NCI-H128 (cell line): ENCODE results near the gene COG2.

Experiments
- DNase-seq: peaks from one replicate; lab custom pipeline; 2025; ENCODE audit not compliant: unreplicated experiment; lab: John Stamatoyannopoulos, UW

The COG2 gene

DNA sequence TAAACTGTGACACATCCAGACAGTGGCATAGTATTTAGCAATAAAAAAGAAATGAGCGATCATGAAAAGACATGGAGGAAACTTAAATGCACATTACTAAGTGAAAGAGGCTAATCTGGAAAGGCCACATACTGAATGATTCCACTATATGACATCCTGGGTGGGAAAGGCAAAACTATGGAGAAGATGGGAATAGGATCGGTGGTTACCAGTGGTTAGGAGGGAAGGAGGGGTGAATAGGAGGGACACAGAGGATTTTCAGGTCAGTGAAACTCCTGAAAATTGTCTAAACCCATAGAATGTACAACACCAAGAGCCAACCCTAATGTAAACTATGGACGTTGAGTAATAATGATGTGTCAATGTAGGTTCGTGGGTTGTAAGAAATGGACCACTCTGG, 57.9 kb downstream of the COG2 start:
- DNase-seq = no peak

- no peak for DNase-seq
These were observed 59.2 kb downstream of the COG2 start for GRCh38 chr1:230701434-230701833.

- no peak for DNase-seq
These were observed 59.9 kb downstream of the COG2 start for GRCh38 chr1:230701895-230702768.

DNA sequence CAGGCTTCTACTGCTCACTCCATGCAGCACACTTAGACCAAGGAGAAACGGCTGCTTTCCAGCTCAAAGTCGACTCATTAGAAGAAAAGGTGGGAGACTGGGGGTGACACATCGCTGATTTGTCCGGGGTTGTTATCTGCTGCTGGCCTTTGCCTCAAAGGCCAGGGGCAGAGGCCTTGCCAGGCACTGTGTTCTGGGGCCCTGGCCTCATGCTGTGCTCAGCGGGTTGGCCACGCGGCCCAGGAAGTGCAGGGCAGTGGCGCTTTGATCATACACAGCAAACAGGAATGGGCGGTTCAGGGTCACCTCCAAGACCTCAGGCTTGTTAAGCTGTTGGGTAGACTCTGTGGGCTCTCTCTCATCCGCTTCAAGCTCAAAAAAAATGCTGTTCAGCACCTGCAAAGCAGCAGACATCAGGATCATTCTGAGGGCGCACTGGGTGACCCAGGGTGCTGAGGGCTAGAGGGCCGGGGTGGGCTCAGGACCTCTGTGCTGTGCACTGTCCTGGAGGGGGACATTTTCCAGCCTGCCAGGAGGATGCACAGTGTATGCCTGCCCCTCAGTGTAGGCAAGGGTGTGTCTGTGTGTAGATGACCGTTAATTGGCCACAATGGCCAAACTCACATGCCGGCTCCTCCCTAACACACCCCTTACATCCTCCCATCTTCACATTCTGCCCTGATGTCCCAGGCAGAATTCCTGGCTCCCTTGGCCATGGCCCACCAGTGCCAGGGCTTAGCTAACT, 60.8 kb downstream of the COG2 start:
- no peak for DNase-seq

- DNase-seq = no peak
These were observed 61.6 kb downstream of the COG2 start for GRCh38 chr1:230703679-230704385.

DNA sequence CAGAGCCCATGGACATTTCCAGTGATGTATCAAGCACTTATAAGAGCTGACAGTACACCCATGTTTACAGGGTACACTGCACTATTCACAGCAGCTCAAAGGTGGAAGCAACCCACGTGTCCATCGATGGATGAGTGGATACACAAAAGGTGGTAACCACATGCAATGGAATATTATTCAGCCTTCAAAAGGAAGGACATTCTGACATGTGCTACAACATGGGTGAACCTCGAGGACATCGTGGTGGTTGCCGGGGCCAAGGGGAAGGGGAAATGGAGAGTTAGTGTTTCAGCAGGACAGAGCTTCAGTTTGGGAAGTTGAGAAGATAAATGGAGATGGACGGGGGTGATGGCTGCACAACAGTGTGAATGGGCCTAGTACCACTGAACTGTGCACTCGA, 62.5 kb downstream of the COG2 start:
- DNase-seq = no peak

DNA sequence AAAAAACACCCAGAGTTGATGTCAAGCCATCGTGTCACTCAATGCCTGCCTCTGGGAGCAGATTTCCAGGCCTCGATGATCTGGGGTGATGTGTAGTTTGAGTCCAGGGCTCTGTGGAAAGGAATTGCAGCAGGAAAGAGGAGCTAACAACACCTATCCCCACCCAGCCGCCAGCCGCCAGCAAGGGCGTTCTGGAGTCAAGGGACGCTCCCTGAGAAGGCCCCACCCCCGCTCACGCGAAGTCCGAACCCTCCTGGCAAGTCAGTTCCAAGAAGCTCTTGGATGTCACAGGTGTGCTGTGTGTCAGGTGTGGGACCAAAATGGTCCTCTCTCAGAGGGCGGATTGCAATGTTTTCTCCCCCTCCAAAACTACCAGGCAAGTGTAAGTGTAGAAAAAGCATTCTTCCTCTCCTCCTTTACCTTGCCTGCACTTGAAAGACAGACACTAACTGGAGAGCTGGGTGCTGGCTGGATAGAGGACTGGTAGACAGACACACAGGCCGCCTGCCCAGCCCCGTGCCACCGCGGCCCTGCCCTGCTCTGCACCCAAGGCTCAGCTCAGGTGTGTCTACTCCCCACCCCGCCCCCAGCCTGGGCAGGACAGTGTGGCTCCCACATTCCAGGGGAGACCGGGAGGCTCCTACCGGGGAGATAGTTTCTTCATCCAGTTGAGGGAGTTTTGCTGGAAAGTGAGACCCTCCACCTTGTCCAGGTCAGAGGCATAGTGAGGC, 63.2 kb downstream of the COG2 start:
- no peak for DNase-seq

- no peak for DNase-seq
These were observed 63.9 kb downstream of the COG2 start for GRCh38 chr1:230706020-230706699.

GRCh38 chr1:230706887-230707731, 64.8 kb downstream of the COG2 start:
- DNase-seq = no peak

DNA sequence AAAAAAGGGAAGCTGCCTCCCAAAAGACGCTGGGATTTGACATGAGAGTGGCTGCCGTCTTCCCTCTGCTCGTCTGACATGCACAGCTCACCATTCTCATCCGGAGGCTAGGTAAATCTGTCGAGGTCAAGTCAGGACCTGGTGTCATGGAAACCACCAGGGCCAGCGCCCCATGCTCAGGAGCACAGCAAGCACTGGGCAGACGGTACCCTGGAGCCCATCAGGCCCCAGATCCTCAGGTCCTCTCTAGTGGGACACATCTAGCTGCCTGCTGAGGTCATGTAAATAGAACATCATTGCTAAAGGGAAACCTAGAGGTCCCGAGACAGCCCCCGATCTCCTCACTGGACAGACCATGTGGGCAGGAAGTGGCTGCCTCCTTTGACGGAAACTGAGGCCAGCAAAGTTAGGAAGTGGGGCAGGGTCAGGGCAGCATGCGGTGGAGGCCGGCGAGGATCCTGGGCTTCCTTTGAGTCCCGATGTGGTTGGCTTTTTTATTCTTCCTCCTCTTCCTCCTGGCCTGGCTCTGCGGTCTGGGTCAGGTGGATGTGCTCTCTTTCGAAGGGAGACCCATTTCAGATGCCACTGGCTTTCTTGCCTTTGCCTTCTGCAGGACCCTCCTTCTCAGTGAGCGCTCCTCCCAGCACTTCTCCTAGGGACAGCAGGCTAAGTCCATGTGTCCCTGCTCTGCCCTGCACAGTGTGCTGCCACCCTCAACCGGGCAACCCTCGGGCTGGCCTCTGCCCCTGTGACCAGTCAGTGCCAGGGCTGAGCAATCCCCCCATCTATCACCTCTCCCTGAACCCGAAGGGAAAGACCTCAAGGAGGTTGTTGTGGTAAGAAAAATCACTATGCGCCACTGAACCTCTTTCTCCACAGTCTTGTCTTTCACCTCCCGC, 65.7 kb downstream of the COG2 start:
- no peak for DNase-seq

DNA sequence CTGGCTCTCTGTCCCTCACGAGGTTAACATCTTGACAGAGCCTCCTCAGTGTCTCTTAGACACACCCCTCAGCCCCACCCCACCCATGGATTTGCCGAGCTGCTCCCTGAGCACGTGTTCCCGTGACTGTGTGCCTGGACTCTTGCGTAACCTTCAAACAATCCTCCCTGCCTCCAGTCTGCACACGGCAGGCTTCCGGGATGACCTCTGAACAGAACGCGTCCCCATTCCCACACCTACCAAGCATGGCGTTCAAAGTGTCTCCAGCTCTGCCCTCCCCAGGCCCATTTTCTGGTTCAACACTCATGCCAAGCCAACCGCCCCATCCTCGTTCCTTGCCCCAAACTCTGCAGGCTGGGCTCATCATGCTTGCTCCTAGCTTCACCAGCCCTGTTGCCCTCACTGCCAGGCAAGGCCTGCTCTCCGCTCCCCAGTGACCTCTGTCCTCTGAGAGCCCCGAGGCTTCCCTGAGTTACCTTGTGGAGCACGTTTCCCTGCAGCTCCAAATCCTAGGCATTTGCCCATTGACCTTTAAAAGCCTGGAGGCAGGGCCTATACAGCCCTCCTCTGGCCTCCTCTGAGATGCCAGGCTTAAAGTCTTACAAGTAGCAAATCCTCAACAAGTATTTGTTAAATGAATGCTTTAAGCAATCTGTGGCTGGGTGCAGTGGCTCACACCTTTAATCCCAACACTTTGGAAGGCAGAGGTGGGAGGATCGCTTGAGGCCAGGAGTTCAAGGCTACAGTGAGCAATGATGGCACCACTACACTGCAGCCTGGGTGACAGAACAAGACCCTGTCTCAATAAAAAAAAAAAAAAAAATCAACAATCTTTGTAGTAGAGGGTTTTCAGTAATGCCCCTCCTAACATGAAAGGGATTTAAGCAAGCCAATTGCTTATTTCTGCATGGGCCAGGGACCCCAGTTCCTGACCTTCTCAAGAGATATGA, 66.6 kb downstream of the COG2 start:
- no peak for DNase-seq

DNA sequence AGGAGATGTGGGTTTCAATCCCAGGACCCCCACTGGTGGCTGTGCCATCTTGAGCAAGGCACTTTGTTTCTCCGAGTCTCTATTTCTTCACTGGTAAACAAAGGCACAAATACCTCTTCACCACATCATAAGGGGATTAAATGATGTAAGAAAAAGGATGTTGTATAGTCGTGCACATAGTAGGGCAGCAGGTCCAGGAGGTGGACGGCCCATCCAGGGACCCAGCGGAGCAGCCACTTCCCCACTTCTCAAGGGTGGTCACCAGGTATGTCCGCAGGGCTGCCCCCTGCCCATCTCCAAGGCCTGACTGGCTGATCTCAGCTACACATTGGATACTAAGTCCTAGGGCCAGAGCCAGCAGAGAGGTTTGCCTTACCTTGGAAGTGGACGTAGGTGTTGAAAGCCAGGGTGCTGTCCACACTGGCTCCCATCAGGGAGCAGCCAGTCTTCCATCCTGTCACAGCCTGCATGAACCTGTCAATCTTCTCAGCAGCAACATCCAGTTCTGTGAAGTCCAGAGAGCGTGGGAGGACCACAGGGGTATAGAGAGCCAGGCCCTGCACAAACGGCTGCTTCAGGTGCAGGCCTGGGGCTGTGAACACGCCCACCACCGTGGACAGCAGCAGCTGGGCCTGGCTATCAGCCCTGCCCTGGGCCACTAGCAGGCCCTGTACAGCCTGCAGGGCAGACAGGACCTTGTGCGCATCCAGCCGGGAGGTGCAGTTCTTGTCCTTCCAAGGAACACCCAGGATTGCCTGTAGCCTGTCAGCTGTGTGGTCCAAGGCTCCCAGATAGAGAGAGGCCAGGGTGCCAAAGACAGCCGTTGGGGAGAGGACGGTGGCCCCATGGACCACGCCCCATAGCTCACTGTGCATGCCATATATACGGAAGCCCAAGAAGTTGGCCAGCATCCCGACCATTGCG, 67.6 kb downstream of the COG2 start:
- DNase-seq = no peak

GRCh38 chr1:230710543-230710904, 68.2 kb downstream of the COG2 start:
- DNase-seq = no peak

DNA sequence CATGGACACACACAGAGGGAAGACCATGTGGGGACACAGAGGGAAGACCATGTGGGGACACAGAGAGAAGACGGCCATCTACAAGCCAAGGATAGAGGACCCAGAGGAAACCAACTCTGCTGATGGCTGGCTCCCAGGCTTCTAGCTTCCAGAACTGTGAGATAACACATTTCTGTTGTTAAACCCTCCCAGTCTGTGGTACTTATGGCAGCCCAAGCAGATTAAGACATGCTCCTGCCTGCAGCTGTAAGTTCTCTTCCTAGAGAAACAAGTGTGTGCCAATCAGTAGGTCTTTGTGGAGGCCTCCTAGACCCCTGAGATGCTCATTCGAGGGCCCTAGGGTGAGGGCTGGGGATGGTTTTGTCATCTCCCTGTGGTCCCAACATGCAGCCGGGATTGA, 69.0 kb downstream of the COG2 start:
- no peak for DNase-seq

- DNase-seq = no peak
These were observed 70.2 kb downstream of the COG2 start for GRCh38 chr1:230712470-230712942.

- DNase-seq = no peak
These were observed 70.9 kb downstream of the COG2 start for GRCh38 chr1:230713138-230713537.
